ENCODE data around the gene WBP1. TPM values are rescaled to one million over a fixed set of nuclear protein-coding genes. Genes with fewer than 3 reads are reported as not detected.

The WBP1 gene
- total and polyA plus RNA-seq, 10 of the 15 experiments (the other 5 are each of a cell fraction or from before 2014, with no cell fraction given): 4.2 to 76.8 (median 43.8) TPM

- TF ChIP-seq ZNF687 (IDR thresholded peaks at IDR 0.05) (peak; percentile 100), MAX (IDR thresholded peaks at IDR 0.05; ENCODE audit: low read depth, low read length) (peak; percentile 78), ZNF274 (IDR thresholded peaks at IDR 0.05; ENCODE audit: insufficient read depth, insufficient read length) (no peak), HDAC2 (IDR thresholded peaks at IDR 0.05) (no peak), CTCF (IDR thresholded peaks at IDR 0.05 in 2 of 3, conservative IDR thresholded peaks at IDR 0.05 in 1 of 3; ENCODE audit: control insufficient read depth in 2 of 3, extremely low read depth in 1 of 3, insufficient read depth in 1 of 3, low read depth in 3 of 3, low read length in 3 of 3) (no peak), WRNIP1 (IDR thresholded peaks at IDR 0.05; ENCODE audit: borderline replicate concordance, low read depth, low read length) (0 out of 2 replicates have a peak, but pooled peaks have one; percentile 54), HDAC6 (IDR thresholded peaks at IDR 0.05; ENCODE audit: unreplicated experiment) (no peak), RAD51 (IDR thresholded peaks at IDR 0.05) (no peak), RB1 (IDR thresholded peaks at IDR 0.05; ENCODE audit: borderline replicate concordance) (peak; percentile 54; the same call in 1 of the 2 replicates), POLR2AphosphoS2 (IDR thresholded peaks at IDR 0.05; ENCODE audit: low read depth, low read length) (peak; percentile 99), IKZF2 (IDR thresholded peaks at IDR 0.05) (peak; percentile 26 to 44; a peak in 1 of 4 replicates), DPF2 (IDR thresholded peaks at IDR 0.05) (0 out of 2 replicates have a peak, but pooled peaks have one; percentile 49), RBBP5 (conservative IDR thresholded peaks at IDR 0.05) (no peak), HCFC1 (IDR thresholded peaks at IDR 0.05; ENCODE audit: low read length) (peak; percentile 80), GATAD2B (conservative IDR thresholded peaks at IDR 0.05; ENCODE audit: low read depth) (no peak), BCLAF1 (IDR thresholded peaks at IDR 0.05) (no peak), ATF3 (IDR thresholded peaks at IDR 0.05; ENCODE audit: borderline replicate concordance, extremely low read depth, low read depth, low read length) (no peak), PKNOX1 (IDR thresholded peaks at IDR 0.05) (peak; percentile 78), BMI1 (IDR thresholded peaks at IDR 0.05; ENCODE audit: borderline replicate concordance) (no peak)
Measured at GRCh38 chr2:74472086-74472944, 14.1 kb downstream of the WBP1 start, which contains the start of gene MRPL53 (continued).
